ENCODE data around the gene BNIP2. TPM values are rescaled to one million over a fixed set of nuclear protein-coding genes. Genes with fewer than 3 reads are reported as not detected.

BNIP2 gene
- total and polyA plus RNA-seq, 2 of the 13 experiments (the other 11 are each of a cell fraction or from before 2014, with no cell fraction given) = 17.4 to 57.6 TPM

DNA sequence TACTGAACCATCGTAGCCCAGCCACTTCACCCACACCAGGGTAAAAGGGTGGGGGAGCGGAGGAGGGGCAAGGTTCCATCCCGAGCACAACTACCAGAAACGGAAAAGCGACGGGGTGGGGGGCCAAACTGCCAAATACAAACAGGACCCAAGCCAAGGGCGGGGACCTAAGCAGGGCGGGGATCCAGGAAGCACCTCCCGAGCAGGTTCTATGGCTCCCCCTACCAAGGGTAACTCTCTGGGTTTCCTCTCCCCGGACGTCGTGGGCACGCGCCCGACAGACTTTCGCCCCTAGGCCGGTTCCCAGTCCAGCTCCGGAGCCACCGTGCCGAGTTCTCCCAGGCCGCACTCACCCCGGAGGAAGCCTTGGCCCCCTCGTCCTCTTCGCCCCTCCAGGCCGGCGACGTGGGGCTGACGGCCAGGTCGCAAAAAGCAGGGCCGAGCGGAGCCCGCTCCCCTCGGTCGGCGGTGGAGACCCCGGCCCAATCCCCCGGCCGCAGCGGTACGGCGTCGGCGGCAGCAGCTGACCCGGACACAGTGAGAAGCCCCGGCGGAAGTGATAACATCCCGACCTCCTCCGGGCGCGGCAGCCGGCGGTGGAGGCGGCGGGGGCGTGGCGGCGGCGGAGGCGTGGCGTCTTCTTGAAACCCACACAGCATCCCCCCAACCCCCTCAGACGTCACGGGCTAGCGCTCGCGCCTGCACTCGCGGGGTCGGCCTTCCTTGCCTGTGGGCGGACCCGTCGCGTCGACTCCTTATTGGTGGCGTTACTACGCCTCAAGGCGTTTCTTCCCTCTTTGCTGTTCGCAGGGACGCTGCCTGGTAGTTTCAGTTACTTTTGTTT lies at the start of gene BNIP2 (continued):
- TF ChIP-seq, protein P1, sequence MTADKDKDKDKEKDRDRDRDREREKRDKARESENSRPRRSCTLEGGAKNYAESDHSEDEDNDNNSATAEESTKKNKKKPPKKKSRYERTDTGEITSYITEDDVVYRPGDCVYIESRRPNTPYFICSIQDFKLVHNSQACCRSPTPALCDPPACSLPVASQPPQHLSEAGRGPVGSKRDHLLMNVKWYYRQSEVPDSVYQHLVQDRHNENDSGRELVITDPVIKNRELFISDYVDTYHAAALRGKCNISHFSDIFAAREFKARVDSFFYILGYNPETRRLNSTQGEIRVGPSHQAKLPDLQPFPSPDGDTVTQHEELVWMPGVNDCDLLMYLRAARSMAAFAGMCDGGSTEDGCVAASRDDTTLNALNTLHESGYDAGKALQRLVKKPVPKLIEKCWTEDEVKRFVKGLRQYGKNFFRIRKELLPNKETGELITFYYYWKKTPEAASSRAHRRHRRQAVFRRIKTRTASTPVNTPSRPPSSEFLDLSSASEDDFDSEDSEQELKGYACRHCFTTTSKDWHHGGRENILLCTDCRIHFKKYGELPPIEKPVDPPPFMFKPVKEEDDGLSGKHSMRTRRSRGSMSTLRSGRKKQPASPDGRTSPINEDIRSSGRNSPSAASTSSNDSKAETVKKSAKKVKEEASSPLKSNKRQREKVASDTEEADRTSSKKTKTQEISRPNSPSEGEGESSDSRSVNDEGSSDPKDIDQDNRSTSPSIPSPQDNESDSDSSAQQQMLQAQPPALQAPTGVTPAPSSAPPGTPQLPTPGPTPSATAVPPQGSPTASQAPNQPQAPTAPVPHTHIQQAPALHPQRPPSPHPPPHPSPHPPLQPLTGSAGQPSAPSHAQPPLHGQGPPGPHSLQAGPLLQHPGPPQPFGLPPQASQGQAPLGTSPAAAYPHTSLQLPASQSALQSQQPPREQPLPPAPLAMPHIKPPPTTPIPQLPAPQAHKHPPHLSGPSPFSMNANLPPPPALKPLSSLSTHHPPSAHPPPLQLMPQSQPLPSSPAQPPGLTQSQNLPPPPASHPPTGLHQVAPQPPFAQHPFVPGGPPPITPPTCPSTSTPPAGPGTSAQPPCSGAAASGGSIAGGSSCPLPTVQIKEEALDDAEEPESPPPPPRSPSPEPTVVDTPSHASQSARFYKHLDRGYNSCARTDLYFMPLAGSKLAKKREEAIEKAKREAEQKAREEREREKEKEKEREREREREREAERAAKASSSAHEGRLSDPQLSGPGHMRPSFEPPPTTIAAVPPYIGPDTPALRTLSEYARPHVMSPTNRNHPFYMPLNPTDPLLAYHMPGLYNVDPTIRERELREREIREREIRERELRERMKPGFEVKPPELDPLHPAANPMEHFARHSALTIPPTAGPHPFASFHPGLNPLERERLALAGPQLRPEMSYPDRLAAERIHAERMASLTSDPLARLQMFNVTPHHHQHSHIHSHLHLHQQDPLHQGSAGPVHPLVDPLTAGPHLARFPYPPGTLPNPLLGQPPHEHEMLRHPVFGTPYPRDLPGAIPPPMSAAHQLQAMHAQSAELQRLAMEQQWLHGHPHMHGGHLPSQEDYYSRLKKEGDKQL (CRISPR knock-in tag; IDR thresholded peaks at IDR 0.05; ENCODE audit: low read depth) = 0 out of 2 replicates have a peak, but pooled peaks have one; percentile 45
- TF ChIP-seq ZNF333 (CRISPR knock-in tag; IDR thresholded peaks at IDR 0.05; ENCODE audit: borderline replicate concordance) = peak; percentile 85; the same call in 1 of the 2 replicates
- TF ChIP-seq, protein P2, sequence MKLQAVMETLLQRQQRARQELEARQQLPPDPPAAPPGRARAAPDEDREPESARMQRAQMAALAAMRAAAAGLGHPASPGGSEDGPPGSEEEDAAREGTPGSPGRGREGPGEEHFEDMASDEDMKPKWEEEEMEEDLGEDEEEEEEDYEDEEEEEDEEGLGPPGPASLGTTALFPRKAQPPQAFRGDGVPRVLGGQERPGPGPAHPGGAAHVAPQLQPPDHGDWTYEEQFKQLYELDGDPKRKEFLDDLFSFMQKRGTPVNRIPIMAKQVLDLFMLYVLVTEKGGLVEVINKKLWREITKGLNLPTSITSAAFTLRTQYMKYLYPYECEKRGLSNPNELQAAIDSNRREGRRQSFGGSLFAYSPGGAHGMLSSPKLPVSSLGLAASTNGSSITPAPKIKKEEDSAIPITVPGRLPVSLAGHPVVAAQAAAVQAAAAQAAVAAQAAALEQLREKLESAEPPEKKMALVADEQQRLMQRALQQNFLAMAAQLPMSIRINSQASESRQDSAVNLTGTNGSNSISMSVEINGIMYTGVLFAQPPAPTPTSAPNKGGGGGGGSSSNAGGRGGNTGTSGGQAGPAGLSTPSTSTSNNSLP (IDR thresholded peaks at IDR 0.05; ENCODE audit: low read depth, low read length) = no peak
- TF ChIP-seq GATAD1 (CRISPR knock-in tag; IDR thresholded peaks at IDR 0.05) = peak; percentile 91
- no peak for TF ChIP-seq MTF1 (CRISPR knock-in tag; IDR thresholded peaks at IDR 0.05)
- no peak for TF ChIP-seq ZFP36 (IDR thresholded peaks at IDR 0.05; ENCODE audit: borderline replicate concordance, low read depth, low read length, partially characterized antibody)
- TF ChIP-seq SRF (IDR thresholded peaks at IDR 0.05; ENCODE audit: low read depth, low read length) = no peak
- TF ChIP-seq GTF2F1 (IDR thresholded peaks at IDR 0.05; ENCODE audit: low read length) = peak; percentile 11; the same call in 1 of the 2 replicates
- TF ChIP-seq KDM4B (CRISPR knock-in tag; IDR thresholded peaks at IDR 0.05) = no peak; the same call in 1 of the 2 replicates
- peak; percentile 97 for TF ChIP-seq ZBTB7A (CRISPR knock-in tag; IDR thresholded peaks at IDR 0.05)
- peak; percentile 83 for TF ChIP-seq ZNF552 (CRISPR knock-in tag; IDR thresholded peaks at IDR 0.05; ENCODE audit: borderline replicate concordance)
- TF ChIP-seq DBP (CRISPR knock-in tag; IDR thresholded peaks at IDR 0.05; ENCODE audit: not compliant biosample characterization) = no peak
- no peak for TF ChIP-seq SP1 (IDR thresholded peaks at IDR 0.05)
- peak; percentile 70 for TF ChIP-seq SP1 (CRISPR knock-in tag; IDR thresholded peaks at IDR 0.05)
- no peak for TF ChIP-seq NFKBIZ (CRISPR knock-in tag; IDR thresholded peaks at IDR 0.05)
- TF ChIP-seq HNF4A (CRISPR knock-in tag; IDR thresholded peaks at IDR 0.05) = 0 out of 2 replicates have a peak, but pooled peaks have one; percentile 16
- no peak for TF ChIP-seq DMTF1 (CRISPR knock-in tag; IDR thresholded peaks at IDR 0.05)
- no peak for TF ChIP-seq PHF5A (CRISPR knock-in tag; IDR thresholded peaks at IDR 0.05; ENCODE audit: low read depth, unreplicated experiment)
- peak; percentile 82 for TF ChIP-seq ZMYM4 (CRISPR knock-in tag; IDR thresholded peaks at IDR 0.05)
- no peak for TF ChIP-seq FOXM1 (CRISPR knock-in tag; IDR thresholded peaks at IDR 0.05)
